SK-N-SH (cell line): ENCODE results near the gene DSE. TPM values are rescaled to one million over a fixed set of nuclear protein-coding genes. Genes with fewer than 3 reads are reported as not detected.

Experiments used
- CTCF ChIA-PET: fragments of 300-600, 350-600 bp; formaldehyde crosslinking; extraction: SDS; loops from one replicate; lab custom pipeline; 2021; lab: Yijun Ruan, JAX
- POLR2A ChIA-PET: fragments of 350-600 bp; sonication (Branson Sonifier 250); formaldehyde crosslinking; extraction: SDS; loops from one replicate; lab custom pipeline; 2020; ENCODE audit warnings: antibody characterized with exemption, inconsistent platforms; lab: Yijun Ruan, JAX
- DNase-seq: peaks from one replicate; pipeline ENCODE4 v3.0.0; 2012
- H2AFZ ChIP-seq: fragments of 200-600 bp; sonication (generic); 2 replicates; pipeline ENCODE4 v1.8.1; 2016; ENCODE audit warnings: antibody characterized with exemption, mild to moderate bottlenecking, low read depth
- H3F3A ChIP-seq: fragments of 200-600 bp; sonication (generic); replicated peaks from 2 replicates; pipeline ENCODE3; 2016; ENCODE audit warnings: antibody characterized with exemption, mild to moderate bottlenecking; ENCODE audit not compliant: insufficient read depth
- H3K27ac ChIP-seq, 2 experiments: fragments of 200-500 bp in 1 of 2; fragments of 200-600 bp in 1 of 2; sonication (Bioruptor generic) in 1 of 2; sonication (generic), shearing (Covaris generic) in 1 of 2; 2 replicates each; pipeline versions ENCODE4 v1.5.1 to v1.6.1; 2014 to 2016; ENCODE audit warnings: low read depth in 2 of 2, inconsistent platforms in 1 of 2, low read length in 1 of 2, mild to moderate bottlenecking in 1 of 2, mixed read lengths in 1 of 2
- H3K27me3 ChIP-seq: fragments of 200-600 bp; sonication (generic), shearing (Covaris generic); 2 replicates; pipeline ENCODE4 v1.6.1; 2016; ENCODE audit warnings: mixed run types; ENCODE audit not compliant: insufficient read depth
- H3K36me3 ChIP-seq, 2 experiments: fragments of 200-500 bp in 1 of 2; fragments of 200-600 bp in 1 of 2; sonication (Bioruptor generic) in 1 of 2; sonication (generic) in 1 of 2; replicated peaks in 1 of 2; 2 replicates each; pipeline versions ENCODE3 to v1.5.1; 2014 to 2016; ENCODE audit warnings: low read length in 1 of 2, mild to moderate bottlenecking in 1 of 2; ENCODE audit not compliant: insufficient read depth in 2 of 2, control insufficient read depth in 1 of 2
- H3K4me1 ChIP-seq, 2 experiments: fragments of 200-500 bp in 1 of 2; fragments of 200-600 bp in 1 of 2; sonication (Bioruptor generic) in 1 of 2; sonication (generic), shearing (Covaris generic) in 1 of 2; 2 replicates each; pipeline versions ENCODE4 v1.5.1 to v1.6.1; 2014 to 2016; ENCODE audit warnings: low read depth in 1 of 2, low read length in 1 of 2, mixed run types in 1 of 2; ENCODE audit not compliant: insufficient read depth in 2 of 2, control insufficient read depth in 1 of 2
- H3K4me2 ChIP-seq: fragments of 200-600 bp; sonication (generic), shearing (Covaris generic); 2 replicates; pipeline ENCODE4 v1.6.1; 2017; ENCODE audit warnings: mixed run types
- H3K4me3 ChIP-seq, 2 experiments: fragments of 200-500 bp in 1 of 2; fragments of 200-600 bp in 1 of 2; sonication (Bioruptor generic) in 1 of 2; sonication (generic), shearing (Covaris generic) in 1 of 2; 2 replicates each; pipeline versions ENCODE4 v1.5.1 to v1.8.1; 2014 to 2016; ENCODE audit warnings: low read depth in 2 of 2, inconsistent platforms in 1 of 2, low read length in 1 of 2, mild to moderate bottlenecking in 1 of 2, mixed read lengths in 1 of 2, moderate library complexity in 1 of 2
- H3K79me2 ChIP-seq: fragments of 200-600 bp; sonication (generic); 2 replicates; pipeline ENCODE4 v1.8.1; 2017; ENCODE audit warnings: mild to moderate bottlenecking; ENCODE audit not compliant: insufficient read depth
- H3K9ac ChIP-seq: fragments of 200-600 bp; sonication (generic); 2 replicates; pipeline ENCODE4 v1.6.1; 2017; ENCODE audit warnings: mixed run types
- H3K9me2 ChIP-seq: fragments of 200-600 bp; sonication (generic); 2 replicates; pipeline ENCODE4 v1.6.1; 2017; ENCODE audit warnings: mixed run types
- H3K9me3 ChIP-seq: fragments of 200-600 bp; sonication (generic); 2 replicates; pipeline ENCODE4 v1.6.1; 2017; ENCODE audit warnings: mixed run types, mild to moderate bottlenecking, moderate library complexity
- H4K20me1 ChIP-seq: fragments of 200-600 bp; sonication (generic); 2 replicates; pipeline ENCODE4 v1.6.1; 2017; ENCODE audit warnings: mild to moderate bottlenecking, mixed run types; ENCODE audit not compliant: insufficient read depth
- CHD2 ChIP-seq: fragments of 150-350 bp; IDR thresholded peaks from 2 replicates; pipeline ENCODE4 v1.6.1; 2018; ENCODE audit warnings: low read length; ENCODE audit not compliant: partially characterized antibody
- CTCF ChIP-seq: fragments of 200-600 bp; sonication (generic); IDR thresholded peaks from 2 replicates; pipeline ENCODE4 v1.6.1; 2017; ENCODE audit warnings: antibody characterized with exemption, mild to moderate bottlenecking, moderate library complexity
- ELF1 ChIP-seq: IDR thresholded peaks from 2 replicates; pipeline ENCODE4 v1.4.0; 2012
- EP300 ChIP-seq, 2 experiments: IDR thresholded peaks; 2 replicates each; pipeline versions ENCODE4 v1.4.0 to v1.6.1; 2012; ENCODE audit warnings: borderline replicate concordance in 1 of 2, low read depth in 1 of 2, low read length in 1 of 2
- EZH2phosphoT487 ChIP-seq: fragments of 200-600 bp; sonication (generic); IDR thresholded peaks from 2 replicates; pipeline ENCODE4 v1.6.1; 2017; ENCODE audit warnings: low read depth, mixed run types, mild to moderate bottlenecking, antibody characterized with exemption, moderate library complexity, borderline replicate concordance
- FOSL2 ChIP-seq: IDR thresholded peaks from 2 replicates; pipeline ENCODE4 v1.4.0; 2012; ENCODE audit warnings: low read depth, mild to moderate bottlenecking, moderate library complexity, borderline replicate concordance
- FOXJ3 ChIP-seq: sonication (generic); formaldehyde crosslinking; IDR thresholded peaks from 2 replicates; pipeline ENCODE4 v1.5.1; 2020; ENCODE audit warnings: mild to moderate bottlenecking, missing genetic modification reagents
- FOXM1 ChIP-seq: IDR thresholded peaks from 2 replicates; pipeline ENCODE4 v1.4.0; 2012; ENCODE audit warnings: low read depth, mild to moderate bottlenecking
- GABPA ChIP-seq: IDR thresholded peaks from 2 replicates; pipeline ENCODE4 v1.4.0; 2012; ENCODE audit warnings: low read depth, mild to moderate bottlenecking
- GATA2 ChIP-seq: sonication (generic); formaldehyde crosslinking; IDR thresholded peaks from 2 replicates; pipeline ENCODE4 v1.5.0; 2020; ENCODE audit warnings: mild to moderate bottlenecking, missing genetic modification reagents
- JUND ChIP-seq: IDR thresholded peaks from 2 replicates; pipeline ENCODE4 v1.4.0; 2012
- MEF2A ChIP-seq: IDR thresholded peaks from 2 replicates; pipeline ENCODE4 v1.4.0; 2012; ENCODE audit warnings: low read depth, borderline replicate concordance
- MXI1 ChIP-seq: IDR thresholded peaks from 2 replicates; pipeline ENCODE4 v1.6.1; 2012; ENCODE audit warnings: mild to moderate bottlenecking, low read depth, low read length, improper control_type of control experiment
- NFIC ChIP-seq: IDR thresholded peaks from 2 replicates; pipeline ENCODE4 v1.4.0; 2012; ENCODE audit warnings: borderline replicate concordance
- NRF1 ChIP-seq: IDR thresholded peaks from 2 replicates; pipeline ENCODE4 v1.6.1; 2012; ENCODE audit warnings: low read depth, mild to moderate bottlenecking, low read length
- POLR2AphosphoS5 ChIP-seq: IDR thresholded peaks from 2 replicates; pipeline ENCODE4 v1.6.1; 2012; ENCODE audit warnings: low read depth, low read length
- RFX5 ChIP-seq: IDR thresholded peaks from 2 replicates; pipeline ENCODE4 v1.6.1; 2012; ENCODE audit warnings: mild to moderate bottlenecking, improper control_type of control experiment, low read length
- RXRA ChIP-seq: IDR thresholded peaks from 2 replicates; pipeline ENCODE4 v1.4.0; 2012; ENCODE audit warnings: low read depth, mild to moderate bottlenecking, borderline replicate concordance
- SMC3 ChIP-seq: IDR thresholded peaks from 2 replicates; pipeline ENCODE4 v1.6.1; 2012; ENCODE audit warnings: low read depth, low read length, improper control_type of control experiment
- TCF12 ChIP-seq: IDR thresholded peaks from 2 replicates; pipeline ENCODE4 v1.4.0; 2012
- TEAD4 ChIP-seq: IDR thresholded peaks from 2 replicates; pipeline ENCODE4 v1.4.0; 2012; ENCODE audit warnings: mild to moderate bottlenecking, borderline replicate concordance; ENCODE audit not compliant: insufficient read depth
- YY1 ChIP-seq: IDR thresholded peaks from 2 replicates; pipeline ENCODE4 v1.4.0; 2012; ENCODE audit warnings: low read depth, mild to moderate bottlenecking
- WGBS: methylation state at CpG from one replicate; pipeline ENCODE4 v1.1.6; 2017; ENCODE audit warnings: low lambda C conversion rate; 5-methylcytosine and 5-hydroxymethylcytosine counted together
- polyA plus RNA-seq, 3 experiments: library from polyadenylated mRNA; depleted of rRNA; stranded (reverse); fragments of >200 nt; gene quantifications; 2 replicates each; pipeline ENCODE4 v1.2.3, GENCODE V29; 2012
- TF ChIP-seq, protein P1 (sequence below): fragments of 150-350 bp; IDR thresholded peaks from 2 replicates; pipeline ENCODE4 v1.6.1; 2016; ENCODE audit warnings: mild to moderate bottlenecking, low read depth, low read length
- TF ChIP-seq, protein P2 (sequence below): IDR thresholded peaks from 2 replicates; pipeline ENCODE4; 2012

DSE gene
- polyA plus RNA-seq, 1 of the 3 experiments (the other 2 are of a cell fraction) = 12.7 TPM

DNA sequence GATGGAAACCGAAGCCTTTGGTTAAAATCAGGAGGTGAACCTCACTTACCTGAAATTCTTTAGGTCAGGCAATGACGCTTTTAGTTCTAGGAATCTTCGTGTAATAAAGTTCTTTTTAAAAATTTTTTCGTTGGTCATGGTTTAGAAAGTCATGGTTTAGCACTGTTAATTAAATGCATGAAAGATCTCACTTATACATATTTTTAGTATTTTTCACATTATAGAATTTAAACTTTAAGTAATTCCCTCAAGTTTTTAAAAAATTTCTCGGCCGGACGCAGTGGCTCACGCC, 1.1 kb downstream of the DSE start:
- Histone ChIP-seq H3K9me2 (no peaks in the 10 kb centered on the region), H3K79me2 (peaks cover 42% of the 10 kb centered on the region), H3K36me3 (peaks cover 0 to 3% of the 10 kb centered on the region in 2 experiments), H3K27ac (peak overlapping the region; percentile 5 to 90; a peak in 3 of 4 replicates), H2AFZ (no peak overlapping the region), H3K4me3 (peak overlapping the region; percentile 76 to 80), H3F3A (peaks cover 6% of the 10 kb centered on the region), H3K9me3 (no peaks in the 10 kb centered on the region), H3K9ac (peak overlapping the region; percentile 88; the same call in 1 of the 2 replicates), H3K4me2 (peak overlapping the region; percentile 87), H3K4me1 (peaks cover 0 to 5% of the 10 kb centered on the region in 2 experiments; a peak in 2 of 4 replicates), H4K20me1 (no peaks in the 10 kb centered on the region), H3K27me3 (no peaks in the 10 kb centered on the region)
- 64% methylated on average over 8 of the region's 8 CpGs for WGBS
- DNase-seq = no peak
- ChIA-PET CTCF (interaction anchor here (0.8 to 1.3 kb wide), 3 partner anchors 36 to 84 kb away, joined by 3 to 4 read pairs (median 4); no protein-coding TSS in a partner anchor), POLR2A (interaction anchor here (1.0 to 1.7 kb wide), 2 partner anchors 92 to 118 kb away, joined by 4 read pairs; partner anchors contain the start of genes TSPYL1 and TSPYL4)
- TF ChIP-seq CHD2 = no peak
- TF ChIP-seq FOXM1 = no peak
- TF ChIP-seq, protein P1, sequence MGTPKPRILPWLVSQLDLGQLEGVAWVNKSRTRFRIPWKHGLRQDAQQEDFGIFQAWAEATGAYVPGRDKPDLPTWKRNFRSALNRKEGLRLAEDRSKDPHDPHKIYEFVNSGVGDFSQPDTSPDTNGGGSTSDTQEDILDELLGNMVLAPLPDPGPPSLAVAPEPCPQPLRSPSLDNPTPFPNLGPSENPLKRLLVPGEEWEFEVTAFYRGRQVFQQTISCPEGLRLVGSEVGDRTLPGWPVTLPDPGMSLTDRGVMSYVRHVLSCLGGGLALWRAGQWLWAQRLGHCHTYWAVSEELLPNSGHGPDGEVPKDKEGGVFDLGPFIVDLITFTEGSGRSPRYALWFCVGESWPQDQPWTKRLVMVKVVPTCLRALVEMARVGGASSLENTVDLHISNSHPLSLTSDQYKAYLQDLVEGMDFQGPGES = no peak
- TF ChIP-seq FOSL2 = no peak
- no peak for TF ChIP-seq EZH2phosphoT487
- no peak for TF ChIP-seq YY1
- TF ChIP-seq FOXJ3 (CRISPR knock-in tag) = no peak
- no peak for TF ChIP-seq ELF1
- TF ChIP-seq MXI1 = no peak
- no peak for TF ChIP-seq SMC3
- no peak for TF ChIP-seq POLR2AphosphoS5
- TF ChIP-seq NRF1 = no peak

DNA sequence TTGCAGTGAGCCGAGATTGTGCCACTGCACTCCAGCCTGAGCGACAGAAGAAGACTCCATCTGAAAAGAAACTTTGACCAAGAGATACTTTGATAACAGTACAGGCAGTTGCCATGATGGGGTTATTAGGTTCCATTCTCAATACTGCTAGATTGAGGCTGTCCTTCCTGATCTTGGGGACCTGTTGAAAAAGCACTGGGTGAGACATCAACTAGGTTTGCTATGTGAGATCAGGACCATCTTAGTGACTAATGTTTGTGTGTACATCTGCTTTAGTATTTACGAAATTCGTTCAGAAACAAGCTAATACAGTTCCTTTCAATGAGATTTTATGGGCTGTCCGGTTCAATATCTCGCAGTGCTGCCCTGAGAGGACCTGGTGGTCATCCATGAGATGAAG, 2.6 kb downstream of the DSE start:
- Histone ChIP-seq H3K36me3 (peaks cover 0 to 3% of the 10 kb centered on the region in 2 experiments), H3K27me3 (no peaks in the 10 kb centered on the region), H2AFZ (no peak overlapping the region), H3K9me2 (no peaks in the 10 kb centered on the region), H3F3A (peaks cover 6% of the 10 kb centered on the region), H4K20me1 (no peaks in the 10 kb centered on the region), H3K4me2 (no peak overlapping the region), H3K4me3 (no peak overlapping the region), H3K79me2 (peaks cover 54% of the 10 kb centered on the region), H3K9me3 (no peaks in the 10 kb centered on the region), H3K4me1 (peaks cover 0 to 5% of the 10 kb centered on the region in 2 experiments; a peak in 2 of 4 replicates), H3K9ac (no peak overlapping the region), H3K27ac (no peak overlapping the region)
- POLR2A ChIA-PET = no interaction called here
- WGBS = 96% methylated on average over 6 of the region's 6 CpGs
- no peak for DNase-seq
- no peak for TF ChIP-seq CTCF
- no peak for TF ChIP-seq JUND
- no peak for TF ChIP-seq EP300 (IDR thresholded peaks at IDR 0.05; ENCODE audit: borderline replicate concordance in 1 of 2, low read depth in 1 of 2, low read length in 1 of 2)
- TF ChIP-seq SMC3 = no peak
- TF ChIP-seq RFX5 = no peak
- no peak for TF ChIP-seq EZH2phosphoT487
- no peak for TF ChIP-seq GABPA
- TF ChIP-seq MEF2A = no peak
- no peak for TF ChIP-seq NFIC
- no peak for TF ChIP-seq FOXJ3 (CRISPR knock-in tag)
- TF ChIP-seq, protein P2, sequence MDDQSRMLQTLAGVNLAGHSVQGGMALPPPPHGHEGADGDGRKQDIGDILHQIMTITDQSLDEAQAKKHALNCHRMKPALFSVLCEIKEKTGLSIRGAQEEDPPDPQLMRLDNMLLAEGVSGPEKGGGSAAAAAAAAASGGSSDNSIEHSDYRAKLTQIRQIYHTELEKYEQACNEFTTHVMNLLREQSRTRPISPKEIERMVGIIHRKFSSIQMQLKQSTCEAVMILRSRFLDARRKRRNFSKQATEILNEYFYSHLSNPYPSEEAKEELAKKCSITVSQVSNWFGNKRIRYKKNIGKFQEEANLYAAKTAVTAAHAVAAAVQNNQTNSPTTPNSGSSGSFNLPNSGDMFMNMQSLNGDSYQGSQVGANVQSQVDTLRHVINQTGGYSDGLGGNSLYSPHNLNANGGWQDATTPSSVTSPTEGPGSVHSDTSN = no peak
- TF ChIP-seq, protein P1 = no peak
- TF ChIP-seq CHD2 = no peak
- TF ChIP-seq RXRA = no peak
- TF ChIP-seq FOSL2 = no peak
- no peak for TF ChIP-seq TEAD4
- TF ChIP-seq GATA2 = no peak
- no peak for TF ChIP-seq TCF12
- TF ChIP-seq POLR2AphosphoS5 = no peak
- CTCF ChIA-PET = interaction anchor here (0.6 kb wide), 1 partner anchor 20 kb away, joined by 7 read pairs; no protein-coding TSS in a partner anchor
